AG09309 (cell line): ENCODE results near the gene FNDC3B.

Experiments used
- DNase-seq: peaks from one replicate; pipeline ENCODE4 v3.0.0-alpha.2; 2010; ENCODE audit warnings: low read depth
- H3K4me3 ChIP-seq: 2 replicates; pipeline ENCODE4 v1.5.1; 2011; ENCODE audit warnings: mild to moderate bottlenecking, low read depth, low read length, moderate library complexity; ENCODE audit not compliant: control insufficient read depth
- TF ChIP-seq, protein P1 (sequence below): IDR thresholded peaks from 2 replicates; pipeline ENCODE4 v1.5.1; 2011; ENCODE audit warnings: mild to moderate bottlenecking, low read depth, low read length, inconsistent platforms; ENCODE audit not compliant: insufficient read depth, control insufficient read depth; ENCODE audit errors: missing control alignments

Gene FNDC3B

DNA sequence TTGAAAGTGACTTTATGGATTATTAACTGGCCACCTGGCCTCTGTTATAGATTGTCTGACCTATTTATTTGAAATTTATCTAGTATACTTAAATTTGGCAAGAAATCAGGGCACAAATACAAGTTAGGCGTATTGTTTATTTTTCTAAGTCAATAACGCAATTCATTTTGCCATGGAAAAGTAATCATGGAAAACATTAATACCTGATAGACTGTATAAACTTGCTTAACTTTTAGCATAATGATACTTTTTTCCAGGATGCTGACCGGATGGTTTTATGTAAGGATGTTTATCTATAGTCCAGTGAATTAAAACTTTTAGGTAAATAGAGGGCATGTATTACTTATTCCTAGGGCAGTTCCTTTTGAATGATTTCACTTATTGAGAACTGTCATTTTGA, 20.2 kb downstream of the FNDC3B start:
- TF ChIP-seq, protein P1, sequence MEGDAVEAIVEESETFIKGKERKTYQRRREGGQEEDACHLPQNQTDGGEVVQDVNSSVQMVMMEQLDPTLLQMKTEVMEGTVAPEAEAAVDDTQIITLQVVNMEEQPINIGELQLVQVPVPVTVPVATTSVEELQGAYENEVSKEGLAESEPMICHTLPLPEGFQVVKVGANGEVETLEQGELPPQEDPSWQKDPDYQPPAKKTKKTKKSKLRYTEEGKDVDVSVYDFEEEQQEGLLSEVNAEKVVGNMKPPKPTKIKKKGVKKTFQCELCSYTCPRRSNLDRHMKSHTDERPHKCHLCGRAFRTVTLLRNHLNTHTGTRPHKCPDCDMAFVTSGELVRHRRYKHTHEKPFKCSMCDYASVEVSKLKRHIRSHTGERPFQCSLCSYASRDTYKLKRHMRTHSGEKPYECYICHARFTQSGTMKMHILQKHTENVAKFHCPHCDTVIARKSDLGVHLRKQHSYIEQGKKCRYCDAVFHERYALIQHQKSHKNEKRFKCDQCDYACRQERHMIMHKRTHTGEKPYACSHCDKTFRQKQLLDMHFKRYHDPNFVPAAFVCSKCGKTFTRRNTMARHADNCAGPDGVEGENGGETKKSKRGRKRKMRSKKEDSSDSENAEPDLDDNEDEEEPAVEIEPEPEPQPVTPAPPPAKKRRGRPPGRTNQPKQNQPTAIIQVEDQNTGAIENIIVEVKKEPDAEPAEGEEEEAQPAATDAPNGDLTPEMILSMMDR, result no peak
- H3K4me3 ChIP-seq, result no peak overlapping the region
- no peak for DNase-seq

DNA sequence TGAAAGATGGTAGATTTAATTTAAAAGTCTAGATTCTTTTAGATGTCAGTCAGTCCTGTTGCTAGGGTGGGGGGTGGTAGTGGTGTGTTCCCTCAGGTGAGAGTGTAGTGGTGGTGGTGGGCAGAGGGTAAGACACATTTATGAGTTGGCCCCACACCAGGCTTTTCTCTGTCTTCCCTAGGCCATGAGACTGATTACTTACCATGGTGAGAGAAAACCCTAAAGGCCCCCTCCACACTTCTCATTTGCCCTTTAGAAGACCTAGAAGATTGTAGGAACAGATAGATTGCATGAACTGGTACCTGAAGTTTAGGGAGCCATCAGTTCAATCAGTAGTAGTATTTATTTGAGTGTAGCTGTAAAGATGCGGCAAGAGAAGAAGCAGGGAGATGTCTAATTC, 20.9 kb downstream of the FNDC3B start:
- DNase-seq, result no peak
- no peak overlapping the region for H3K4me3 ChIP-seq
- TF ChIP-seq, protein P1, result no peak

DNA sequence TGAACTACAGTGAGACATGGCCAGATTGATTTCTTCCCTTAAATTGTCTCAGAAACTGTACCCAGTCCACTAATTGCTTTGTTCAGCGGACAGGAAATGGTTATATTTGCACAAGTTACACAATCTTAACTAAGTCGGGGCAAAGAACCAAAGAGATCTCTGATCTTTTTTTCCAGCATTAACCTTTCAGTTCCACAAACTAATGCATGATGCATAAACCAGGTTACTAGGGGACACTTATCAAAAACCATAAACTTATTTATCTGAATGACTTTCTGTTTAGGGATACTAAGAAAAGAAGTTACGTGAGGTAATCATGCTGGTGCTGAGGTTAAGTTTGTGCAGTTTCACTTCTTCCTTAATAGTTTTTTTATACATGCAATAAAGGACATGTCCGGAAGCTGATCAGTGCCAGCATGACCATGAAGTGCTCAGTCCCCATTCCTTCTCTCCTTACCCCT, 22.4 kb downstream of the FNDC3B start:
- no peak overlapping the region for H3K4me3 ChIP-seq
- no peak for DNase-seq
- TF ChIP-seq, protein P1, result no peak

DNA sequence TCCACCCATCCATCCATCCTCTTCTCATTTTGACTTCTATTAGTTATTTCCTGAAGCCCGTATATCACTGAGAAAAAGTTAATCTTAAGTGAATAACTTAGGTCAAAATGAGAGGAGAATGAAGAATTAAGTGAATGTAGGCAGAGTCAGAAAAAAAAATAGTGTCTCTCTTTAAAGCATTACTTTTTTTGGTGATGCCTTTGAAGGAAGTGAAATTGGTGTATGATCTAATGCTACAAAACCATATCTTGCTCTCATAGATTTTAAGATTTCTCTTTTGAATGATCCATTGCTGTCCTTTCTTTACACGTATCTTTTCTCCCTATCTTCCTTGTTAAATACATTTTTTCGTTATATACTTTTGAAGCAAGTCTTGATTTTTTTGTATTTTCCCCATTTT, 23.4 kb downstream of the FNDC3B start:
- no peak overlapping the region for H3K4me3 ChIP-seq
- TF ChIP-seq, protein P1, result no peak
- no peak for DNase-seq

DNA sequence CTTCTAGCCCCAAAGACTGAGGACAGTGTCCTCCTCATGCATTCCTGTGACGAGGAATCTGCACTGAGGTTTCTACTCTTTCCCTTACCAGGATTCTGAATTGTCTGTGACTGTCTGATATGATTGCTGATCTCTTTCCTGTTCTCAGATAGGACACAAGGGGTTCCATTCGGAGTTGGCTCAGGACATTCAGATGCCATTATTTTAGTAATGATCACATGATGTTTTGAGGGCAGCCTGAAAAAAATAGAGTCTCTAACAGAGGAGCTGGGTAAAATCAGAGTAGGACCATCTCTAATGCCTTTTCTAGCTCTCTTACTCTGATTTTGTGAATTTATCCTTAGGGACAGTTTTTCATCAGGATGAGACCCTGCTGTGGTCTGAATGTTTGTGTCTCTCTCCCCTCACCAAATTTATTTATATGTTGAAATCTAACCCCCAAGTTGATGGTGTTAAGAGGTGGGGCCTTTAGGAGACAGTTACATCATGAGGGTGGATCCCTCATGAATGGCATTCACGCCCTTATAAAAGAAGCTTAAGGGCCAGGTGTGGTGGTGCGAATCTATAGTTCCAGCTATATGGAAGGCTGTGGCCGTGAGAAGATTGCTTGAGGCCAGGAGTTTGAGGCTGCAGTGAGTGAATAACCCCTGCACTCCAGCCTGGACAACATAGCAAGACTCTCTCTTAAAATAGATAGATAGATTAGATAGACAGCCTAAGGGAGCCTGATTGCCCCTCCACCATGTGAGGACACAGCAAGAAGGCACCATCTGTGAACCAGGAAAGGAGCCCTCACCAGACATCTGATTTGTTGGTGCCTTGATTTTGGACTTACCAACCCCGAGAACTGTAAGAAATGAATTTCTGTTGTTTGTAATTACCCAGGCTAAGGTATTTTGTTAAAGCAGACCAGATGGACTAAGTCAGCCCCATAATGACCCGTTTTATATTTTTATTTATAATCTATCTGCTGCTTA, 24.4 kb downstream of the FNDC3B start:
- TF ChIP-seq, protein P1, result no peak
- no peak overlapping the region for H3K4me3 ChIP-seq
- no peak for DNase-seq

DNA sequence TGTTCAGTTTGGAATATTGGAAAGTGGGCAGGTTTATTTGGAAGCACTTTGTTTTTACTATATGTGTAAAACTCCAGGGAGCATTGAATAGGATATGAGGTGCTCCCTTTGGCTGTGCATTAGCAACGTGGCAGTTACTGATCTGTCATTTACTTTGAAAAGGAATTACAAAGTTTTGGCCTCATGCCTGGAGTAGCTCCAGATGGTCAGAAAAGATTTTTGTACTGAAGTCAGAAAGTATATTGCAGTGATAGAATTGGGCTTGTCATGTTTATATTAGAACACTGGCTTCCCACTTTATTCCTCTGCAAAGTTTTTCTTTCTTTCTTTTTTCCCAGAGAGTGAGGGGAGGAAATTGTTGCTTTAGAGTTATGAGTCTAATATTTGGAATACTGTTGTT, 26.1 kb downstream of the FNDC3B start:
- H3K4me3 ChIP-seq, result no peak overlapping the region
- no peak for DNase-seq
- TF ChIP-seq, protein P1, result no peak
